SK-N-MC (cell line): ENCODE data around the gene ITSN2.

Source experiments
- EZH2 ChIP-seq: fragments of 200-600 bp; sonication (generic); IDR thresholded peaks from one replicate; pipeline ENCODE4 v1.6.1; 2017; ENCODE audit warnings: antibody characterized with exemption
- FOXP2 ChIP-seq: optimal IDR thresholded peaks from 2 replicates; pipeline ENCODE3; 2011; ENCODE audit warnings: mild to moderate bottlenecking, moderate library complexity; ENCODE audit not compliant: insufficient read depth; ENCODE audit errors: extremely low read length, control extremely low read depth
- POLR2AphosphoS5 ChIP-seq: IDR thresholded peaks from 2 replicates; pipeline ENCODE4 v1.6.1; 2012; ENCODE audit warnings: mild to moderate bottlenecking, low read depth, low read length, borderline replicate concordance

DNA sequence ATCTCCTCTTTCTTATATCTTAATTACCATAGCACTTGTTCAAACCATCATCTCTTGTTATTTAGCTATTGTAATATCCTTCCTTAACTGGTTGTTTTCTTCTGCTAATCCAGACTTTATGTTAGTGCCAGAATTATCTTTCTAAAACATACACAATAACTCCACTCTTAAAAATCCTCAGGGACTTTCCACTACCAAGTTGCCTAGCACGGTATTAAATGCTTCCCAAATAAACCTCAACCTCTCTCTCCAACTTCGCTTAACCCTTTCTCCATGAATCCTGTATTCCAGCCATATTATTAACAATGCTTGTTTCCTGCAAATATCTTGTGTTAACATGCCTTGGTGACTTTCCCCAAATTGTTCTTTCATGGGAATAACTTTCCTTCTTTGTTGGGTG lies 101.0 kb downstream of the ITSN2 start:
- TF ChIP-seq EZH2 (no peak), POLR2AphosphoS5 (no peak), FOXP2 (no peak)
